Measurements from ENCODE around the gene NPSR1.

GRCh38 chr7:34653787-34654186 lies 4.2 kb upstream of the NPSR1 start:
- TF ChIP-seq POLR2AphosphoS5 (IDR thresholded peaks at IDR 0.05; ENCODE audit: low read depth, low read length) (no peak), POLR2A (IDR thresholded peaks at IDR 0.05; ENCODE audit: low read depth, low read length) (no peak), TAF1 (IDR thresholded peaks at IDR 0.05; ENCODE audit: borderline replicate concordance, low read depth, low read length) (no peak)
